ENCODE measurements around the gene ZNF830.

- TF ChIP-seq CTCF (IDR thresholded peaks at IDR 0.05) = no peak
- no peak for TF ChIP-seq POLR2A (IDR thresholded peaks at IDR 0.05)
Measured at GRCh38 chr17:34974179-34974578, 12.8 kb downstream of the ZNF830 start.
